Activated CD4-positive, alpha-beta T cell treated with anti-CD3 and anti-CD28 coated beads for 36 hours (primary cell): ENCODE measurements around the gene USP53. TPM values are rescaled to one million over a fixed set of nuclear protein-coding genes. Genes with fewer than 3 reads are reported as not detected.

Experiments
- ATAC-seq: fragments of 200-7000 bp; cut with Tn5 transposase; one replicate; pipeline ENCODE4 v1.10.0; 2021; ENCODE audit warnings: mild to moderate bottlenecking, moderate library complexity
- CTCF ChIA-PET: fragments of 350-600 bp; sonication (Branson Sonifier 250); formaldehyde crosslinking; loops from one replicate; lab custom pipeline; 2021; ENCODE audit warnings: antibody characterized with exemption; lab: Charles Lee
- POLR2A ChIA-PET: fragments of 350-600 bp; sonication (Branson Sonifier 250); formaldehyde crosslinking; loops from one replicate; lab custom pipeline; 2021; ENCODE audit warnings: antibody characterized with exemption, inconsistent platforms; lab: Charles Lee
- DNase-seq: peaks from one replicate; pipeline ENCODE4 v3.0.0-alpha.2; 2020
- H3K27ac Mint-ChIP-seq: one replicate; pipeline ENCODE4 v1.8.0; 2021; ENCODE audit warnings: mixed read lengths
- H3K27me3 Mint-ChIP-seq: one replicate; pipeline ENCODE4 v1.8.0; 2021; ENCODE audit warnings: mixed read lengths
- H3K36me3 Mint-ChIP-seq: one replicate; pipeline ENCODE4 v1.8.0; 2021; ENCODE audit warnings: low read depth, mixed read lengths
- H3K4me1 Mint-ChIP-seq: one replicate; pipeline ENCODE4 v1.8.0; 2021; ENCODE audit warnings: mixed read lengths
- H3K4me3 Mint-ChIP-seq: one replicate; pipeline ENCODE4 v1.8.0; 2021; ENCODE audit warnings: mild to moderate bottlenecking, moderate library complexity, mixed read lengths
- H3K9me3 Mint-ChIP-seq: one replicate; pipeline ENCODE4 v1.8.0; 2021; ENCODE audit warnings: low read depth, mixed read lengths
- intact Hi-C, 2 experiments: fragments of 100-400 bp; cut with DNase I in 1 of 2; cut with micrococcal nuclease in 1 of 2; formaldehyde crosslinking; loops; one replicate each; pipeline versions ENCODE4 v1.14.2 to v1.15.1; 2022 to 2024; cut with DNase I, micrococcal nuclease
- total RNA-seq, 2 experiments: library from RNA; stranded (reverse); gene quantifications; one replicate each; pipeline ENCODE4 v1.2.3, GENCODE V29; 2021

USP53 gene
- total RNA-seq, 2 experiments from 2014 or later = 11.4 to 14.0 TPM

DNA sequence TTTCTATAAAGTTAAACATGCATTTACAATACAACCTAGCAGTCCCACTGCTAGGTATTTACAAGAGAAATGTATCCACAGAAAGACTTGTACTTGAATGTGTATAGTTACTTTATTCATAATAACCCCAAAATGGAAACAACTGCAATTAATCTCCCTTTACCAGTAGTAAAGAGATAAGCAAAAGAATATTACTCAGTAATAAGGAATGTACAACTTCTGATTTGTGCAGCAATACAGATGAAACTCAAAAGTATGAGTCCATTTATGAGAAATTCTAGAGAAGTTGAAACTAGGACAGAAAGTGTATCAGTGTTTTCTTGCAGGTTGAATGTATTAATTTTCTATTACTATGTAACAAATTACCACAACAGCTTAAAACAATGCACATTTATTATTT is 15.2 kb downstream of the USP53 start:
- CTCF ChIA-PET = interaction anchor here (1.0 kb wide), 1 partner anchor 18 kb away, joined by 3 read pairs; no protein-coding TSS in a partner anchor
- POLR2A ChIA-PET = no interaction called here
- H3K36me3 Mint-ChIP-seq = peaks cover 30% of the 10 kb centered on the region
- no peak overlapping the region for H3K4me3 Mint-ChIP-seq
- ATAC-seq = peak; percentile 53
- H3K9me3 Mint-ChIP-seq = peaks cover 3% of the 10 kb centered on the region
- no peaks in the 10 kb centered on the region for H3K27me3 Mint-ChIP-seq
- intact Hi-C loops = no loop called here
- no peak overlapping the region for H3K27ac Mint-ChIP-seq
- peaks cover 24% of the 10 kb centered on the region for H3K4me1 Mint-ChIP-seq
- DNase-seq = no peak

DNA sequence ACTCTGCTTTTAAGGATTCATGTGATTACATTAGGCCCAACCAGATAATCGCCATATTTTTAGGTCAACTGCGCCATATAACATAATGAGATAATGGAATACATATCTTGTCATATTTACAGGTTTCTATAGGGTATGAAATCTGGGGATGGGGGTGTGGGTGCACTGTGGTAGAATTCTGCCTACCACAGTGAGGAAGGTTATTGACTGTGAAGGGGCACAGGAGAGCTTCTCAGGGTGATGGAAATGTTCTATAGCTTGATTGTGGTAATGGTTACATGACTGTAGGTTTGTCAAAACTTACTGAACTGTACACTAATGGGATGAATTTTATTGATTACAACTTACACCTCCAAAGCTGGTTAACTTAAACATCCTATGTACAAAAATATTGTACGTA is 15.9 kb downstream of the USP53 start:
- Mint-ChIP-seq H3K27me3 (no peaks in the 10 kb centered on the region), H3K4me1 (peaks cover 31% of the 10 kb centered on the region), H3K9me3 (peaks cover 3% of the 10 kb centered on the region), H3K4me3 (no peak overlapping the region), H3K36me3 (peaks cover 27% of the 10 kb centered on the region), H3K27ac (no peak overlapping the region)
- POLR2A ChIA-PET = no interaction called here
- intact Hi-C loops = no loop called here
- CTCF ChIA-PET = interaction anchor here (0.6 to 1.4 kb wide), 3 partner anchors 9 to 827 kb away, joined by 3 to 4 read pairs (median 3); no protein-coding TSS in a partner anchor
- DNase-seq (no peak), ATAC-seq (peak; percentile 19)

DNA sequence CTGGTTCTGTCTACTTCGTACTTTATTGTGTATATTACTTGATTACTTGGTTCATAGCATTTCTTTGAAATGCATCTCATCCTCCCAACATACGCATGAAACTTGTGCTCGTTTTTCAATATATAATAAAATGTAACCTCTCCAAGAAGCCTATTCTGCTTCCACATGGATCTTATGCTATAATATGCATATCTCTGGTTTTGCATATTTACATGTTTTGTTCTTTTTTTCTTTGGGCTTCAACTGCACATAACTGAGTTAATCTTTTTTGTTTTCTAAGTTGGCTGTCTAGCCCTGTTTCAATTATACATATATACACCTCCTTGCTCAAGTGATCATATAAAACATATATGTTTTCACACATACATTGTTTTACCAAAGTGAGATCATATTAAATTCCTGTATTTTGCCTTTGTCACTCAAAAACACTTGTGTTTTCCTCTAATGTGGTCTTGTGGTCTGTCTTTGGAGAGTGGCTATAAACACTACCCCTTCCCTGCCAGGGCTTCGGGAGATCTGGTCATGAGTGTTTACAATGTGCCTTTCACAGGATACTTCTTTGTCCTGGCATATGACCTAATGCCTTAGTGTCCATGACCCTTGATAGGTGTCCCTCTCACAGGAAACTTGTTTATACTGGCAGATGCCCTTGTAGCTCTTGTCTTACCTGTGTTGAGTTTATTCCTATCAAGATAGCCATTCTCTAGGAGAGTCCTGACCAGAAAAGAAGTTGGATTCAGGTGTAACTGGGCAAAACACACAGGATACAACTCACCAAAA is 17.6 kb downstream of the USP53 start:
- Mint-ChIP-seq H3K27ac (no peak overlapping the region), H3K4me1 (peaks cover 43% of the 10 kb centered on the region), H3K36me3 (peaks cover 20% of the 10 kb centered on the region), H3K9me3 (no peaks in the 10 kb centered on the region), H3K4me3 (no peak overlapping the region), H3K27me3 (no peaks in the 10 kb centered on the region)
- CTCF ChIA-PET = interaction anchor here (0.5 to 0.7 kb wide), 2 partner anchors 75 to 188 kb away, joined by 3 read pairs; no protein-coding TSS in a partner anchor
- intact Hi-C loops = no loop called here
- POLR2A ChIA-PET = no interaction called here
- no peak for DNase-seq
- no peak for ATAC-seq

DNA sequence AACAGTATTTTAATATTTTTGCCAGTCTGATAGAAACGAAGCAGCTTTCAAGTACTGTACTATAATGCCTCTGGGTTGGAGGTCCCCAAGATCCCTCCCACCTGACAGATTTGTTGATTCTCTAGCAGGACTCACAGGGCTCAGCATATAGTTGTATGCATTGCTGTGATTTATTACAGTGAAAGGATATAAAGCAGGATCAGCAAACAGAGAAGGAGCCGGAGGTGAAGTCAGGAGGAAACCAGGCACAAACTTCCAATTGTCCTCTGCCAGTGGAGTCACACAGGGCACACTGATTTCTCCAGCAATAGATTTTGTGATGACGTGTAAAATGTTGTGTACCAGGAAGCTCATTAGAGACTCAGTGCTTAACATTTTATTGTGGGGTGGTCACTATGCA is 19.0 kb downstream of the USP53 start:
- H3K27me3 Mint-ChIP-seq = no peaks in the 10 kb centered on the region
- DNase-seq (no peak), ATAC-seq (no peak)
- intact Hi-C loops = no loop called here
- H3K4me3 Mint-ChIP-seq = no peak overlapping the region
- H3K36me3 Mint-ChIP-seq = peaks cover 31% of the 10 kb centered on the region
- H3K27ac Mint-ChIP-seq = no peak overlapping the region
- no peaks in the 10 kb centered on the region for H3K9me3 Mint-ChIP-seq
- ChIA-PET CTCF (no interaction called here), POLR2A (interaction anchor here (1.1 kb wide), 1 partner anchor 19 kb away, joined by 3 read pairs; no protein-coding TSS in a partner anchor)
- peaks cover 54% of the 10 kb centered on the region for H3K4me1 Mint-ChIP-seq

DNA sequence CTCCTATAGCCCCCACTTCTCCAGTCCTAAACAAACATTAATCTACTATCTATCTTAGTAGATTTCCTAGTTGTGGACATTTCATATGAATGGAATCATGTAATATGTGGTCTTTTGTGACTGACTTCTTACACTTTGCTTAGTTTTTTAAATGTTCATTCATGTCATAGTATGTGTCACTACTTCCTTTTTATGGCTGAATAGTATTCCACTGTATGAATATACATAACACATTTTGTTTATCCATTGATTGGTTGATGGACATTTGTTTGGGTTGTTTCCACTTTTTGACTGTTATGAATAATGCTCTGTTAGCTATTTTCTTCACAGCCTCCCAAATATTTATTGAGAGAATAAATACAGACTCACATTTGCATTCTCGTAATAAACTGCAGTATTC is 19.8 kb downstream of the USP53 start:
- no peak for ATAC-seq
- Mint-ChIP-seq H3K4me3 (no peak overlapping the region), H3K9me3 (no peaks in the 10 kb centered on the region), H3K36me3 (peaks cover 35% of the 10 kb centered on the region), H3K4me1 (peaks cover 60% of the 10 kb centered on the region), H3K27me3 (no peaks in the 10 kb centered on the region), H3K27ac (no peak overlapping the region)
- ChIA-PET CTCF (interaction anchor here (0.9 to 1.2 kb wide), 2 partner anchors 10 to 19 kb away, joined by 3 to 4 read pairs; no protein-coding TSS in a partner anchor), POLR2A (no interaction called here)
- no peak for DNase-seq
- intact Hi-C loops = no loop called here

DNA sequence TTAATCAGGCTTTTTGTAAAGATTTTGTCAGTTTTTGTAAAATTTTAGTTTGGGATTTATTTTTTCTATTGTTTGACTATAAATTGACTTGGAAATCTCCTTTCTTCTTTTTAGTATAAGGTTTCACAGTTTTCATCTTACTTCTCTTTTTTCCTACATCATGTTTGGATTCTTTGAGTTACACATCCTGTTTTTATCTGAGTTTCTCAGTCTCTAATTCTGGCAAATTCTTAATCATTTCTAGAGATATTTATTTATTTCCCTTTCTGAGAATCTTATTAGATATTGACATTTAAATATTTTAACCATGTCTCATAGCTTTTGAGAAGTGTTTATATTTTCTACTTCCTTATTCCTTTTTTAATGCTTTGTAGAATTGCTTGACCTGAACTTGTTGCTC is 20.7 kb downstream of the USP53 start:
- peak overlapping the region; percentile 77 for H3K27ac Mint-ChIP-seq
- ChIA-PET POLR2A (no interaction called here), CTCF (interaction anchor here (0.6 to 1.2 kb wide), 3 partner anchors 11 to 88 kb away, joined by 3 read pairs; no protein-coding TSS in a partner anchor)
- H3K9me3 Mint-ChIP-seq = no peaks in the 10 kb centered on the region
- no peaks in the 10 kb centered on the region for H3K27me3 Mint-ChIP-seq
- no peak for DNase-seq
- intact Hi-C loops = no loop called here
- H3K4me3 Mint-ChIP-seq = no peak overlapping the region
- peaks cover 37% of the 10 kb centered on the region for H3K36me3 Mint-ChIP-seq
- ATAC-seq = no peak
- peaks cover 61% of the 10 kb centered on the region for H3K4me1 Mint-ChIP-seq

DNA sequence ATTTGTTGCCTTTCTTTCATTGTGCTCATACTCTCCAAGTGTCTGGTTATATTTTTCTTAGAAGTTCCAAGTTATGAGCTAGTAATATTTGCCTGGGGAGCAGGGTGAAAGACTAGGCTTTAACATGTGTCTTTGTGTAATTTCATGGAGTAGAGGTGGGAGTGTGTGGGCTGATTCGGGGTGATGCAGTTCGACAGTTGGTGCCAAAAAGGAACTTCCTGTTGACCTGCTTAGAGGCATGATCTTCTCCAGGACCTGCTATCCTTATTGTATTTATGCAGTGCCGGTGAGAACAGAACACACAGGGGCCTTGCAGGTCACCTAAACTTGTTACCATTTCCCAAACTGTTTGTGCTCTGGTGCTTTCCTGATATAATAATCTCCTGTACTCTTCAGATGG is 21.2 kb downstream of the USP53 start:
- POLR2A ChIA-PET = no interaction called here

DNA sequence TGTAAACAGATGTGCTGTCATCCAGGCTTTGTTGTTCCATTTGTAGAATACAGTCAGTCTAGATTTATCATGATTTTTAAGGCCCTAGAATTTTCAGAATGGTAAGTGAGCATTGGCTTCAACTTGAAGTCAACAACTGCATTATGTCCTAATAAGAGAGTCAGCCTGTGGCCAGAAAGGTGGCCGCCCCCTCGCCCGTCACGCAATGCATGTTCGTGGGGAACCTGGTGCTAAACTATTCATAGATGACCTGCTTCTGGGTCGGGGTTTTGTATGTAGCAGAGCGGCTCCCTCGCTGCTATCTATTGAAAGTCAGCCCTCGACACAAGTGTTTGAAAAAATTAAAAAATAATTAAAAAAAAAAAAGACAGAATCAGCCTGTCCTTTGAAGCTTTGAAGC is 24.7 kb downstream of the USP53 start:
- POLR2A ChIA-PET = interaction anchor here (1.2 kb wide), 1 partner anchor 24 kb away, joined by 15 read pairs; the partner anchor contains the start of gene USP53
- CTCF ChIA-PET = interaction anchor here (0.9 to 1.6 kb wide), 5 partner anchors 9 to 196 kb away, joined by 4 to 9 read pairs (median 4); partner anchors contain the start of gene USP53
- Mint-ChIP-seq H3K4me3 (no peak overlapping the region), H3K27me3 (no peaks in the 10 kb centered on the region), H3K36me3 (peaks cover 22% of the 10 kb centered on the region), H3K9me3 (no peaks in the 10 kb centered on the region), H3K4me1 (peaks cover 52% of the 10 kb centered on the region), H3K27ac (no peak overlapping the region)
- intact Hi-C loops = loop anchor here in 1 of 2 experiments (5.0 kb wide), 1 partner anchor 50 kb away; no protein-coding TSS in a partner anchor
- no peak for DNase-seq
- ATAC-seq = no peak

More for the DNA sequence above, 21.2 kb downstream of the USP53 start:
- no peak overlapping the region for H3K4me3 Mint-ChIP-seq
- peaks cover 61% of the 10 kb centered on the region for H3K4me1 Mint-ChIP-seq
- ATAC-seq (no peak), DNase-seq (no peak)
- peak overlapping the region; percentile 77 for H3K27ac Mint-ChIP-seq
- H3K36me3 Mint-ChIP-seq = peaks cover 33% of the 10 kb centered on the region
- no peaks in the 10 kb centered on the region for H3K27me3 Mint-ChIP-seq
- CTCF ChIA-PET = interaction anchor here (0.9 kb wide), 1 partner anchor 87 kb away, joined by 3 read pairs; no protein-coding TSS in a partner anchor
- intact Hi-C loops = no loop called here
- no peaks in the 10 kb centered on the region for H3K9me3 Mint-ChIP-seq

DNA sequence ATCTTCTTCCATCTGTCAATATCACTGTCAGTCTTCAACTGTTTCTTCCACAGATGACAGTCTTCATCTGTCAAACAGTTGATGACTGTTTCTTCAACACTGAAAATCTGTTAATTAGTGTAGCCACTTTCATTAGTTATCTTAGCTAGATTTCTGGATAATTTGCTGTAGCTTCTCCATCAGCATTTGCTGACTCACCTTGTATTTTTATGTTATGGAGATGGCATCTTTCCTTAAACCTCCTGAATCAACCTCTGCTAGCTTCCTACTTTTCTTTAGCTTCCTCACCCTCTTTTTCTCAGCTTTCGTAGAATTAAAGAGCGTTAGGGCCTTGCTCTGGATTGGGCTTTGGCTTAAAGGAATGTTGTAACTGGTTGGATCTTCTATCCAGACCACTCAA is 25.1 kb downstream of the USP53 start:
- Mint-ChIP-seq H3K4me3 (peak overlapping the region; percentile 24), H3K36me3 (peaks cover 20% of the 10 kb centered on the region), H3K9me3 (no peaks in the 10 kb centered on the region), H3K4me1 (peaks cover 49% of the 10 kb centered on the region), H3K27me3 (no peaks in the 10 kb centered on the region), H3K27ac (peak overlapping the region; percentile 75)
- ChIA-PET CTCF (interaction anchor here (0.8 to 1.6 kb wide), 7 partner anchors 9 to 217 kb away, joined by 3 to 9 read pairs (median 4); partner anchors contain the start of gene USP53), POLR2A (interaction anchor here (0.7 to 1.2 kb wide), 4 partner anchors 13 to 217 kb away, joined by 3 to 15 read pairs (median 4); partner anchors contain the start of gene USP53)
- intact Hi-C loops = loop anchor here (1.0 to 5.0 kb wide), 7 partner anchors 25 to 199 kb away; partner anchors contain the start of gene USP53 (in 1 of the 2)
- DNase-seq (no peak), ATAC-seq (peak; percentile 2)

DNA sequence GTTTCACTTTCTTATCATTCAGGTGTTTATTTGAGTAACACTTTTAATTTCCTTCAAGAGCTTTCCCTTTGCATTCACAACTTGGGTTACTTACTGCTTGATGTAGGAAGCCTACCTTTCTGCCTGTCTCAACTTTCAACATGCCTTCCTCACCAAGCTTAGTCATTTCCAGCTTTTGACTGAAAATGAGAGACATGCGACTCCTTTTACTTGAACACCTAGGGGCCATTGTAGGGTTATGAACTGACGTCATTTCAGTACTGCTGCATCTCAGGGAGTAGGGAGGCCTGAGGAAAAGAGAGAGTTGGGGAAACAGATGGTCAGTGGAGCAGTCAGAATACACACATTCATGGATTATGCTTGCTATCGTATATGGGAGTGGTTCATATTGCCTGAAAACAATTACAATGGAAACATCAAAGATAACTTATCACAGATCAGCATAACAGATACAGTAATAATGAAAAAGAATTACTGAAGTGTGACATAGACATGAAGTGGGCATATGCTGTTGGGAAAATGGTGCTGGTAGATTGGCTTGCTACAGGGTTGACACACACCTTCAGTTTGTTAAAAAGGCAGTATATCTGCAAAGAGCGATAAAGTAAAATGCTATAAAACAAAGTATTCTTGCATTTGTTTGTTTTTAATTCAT is 25.7 kb downstream of the USP53 start:
- Mint-ChIP-seq H3K36me3 (peaks cover 20% of the 10 kb centered on the region), H3K27me3 (no peaks in the 10 kb centered on the region), H3K9me3 (no peaks in the 10 kb centered on the region), H3K4me3 (peak overlapping the region; percentile 24), H3K4me1 (peaks cover 44% of the 10 kb centered on the region), H3K27ac (peak overlapping the region; percentile 75)
- ChIA-PET POLR2A (interaction anchor here (0.7 to 1.2 kb wide), 4 partner anchors 13 to 216 kb away, joined by 3 to 15 read pairs (median 4); partner anchors contain the start of gene USP53), CTCF (interaction anchor here (0.8 to 1.6 kb wide), 7 partner anchors 10 to 216 kb away, joined by 3 to 9 read pairs (median 4); partner anchors contain the start of gene USP53)
- intact Hi-C loops = loop anchor here (1.0 to 5.0 kb wide), 7 partner anchors 26 to 200 kb away; partner anchors contain the start of gene USP53 (in 1 of the 2)
- DNase-seq (peak; percentile 46), ATAC-seq (peak; percentile 98)

DNA sequence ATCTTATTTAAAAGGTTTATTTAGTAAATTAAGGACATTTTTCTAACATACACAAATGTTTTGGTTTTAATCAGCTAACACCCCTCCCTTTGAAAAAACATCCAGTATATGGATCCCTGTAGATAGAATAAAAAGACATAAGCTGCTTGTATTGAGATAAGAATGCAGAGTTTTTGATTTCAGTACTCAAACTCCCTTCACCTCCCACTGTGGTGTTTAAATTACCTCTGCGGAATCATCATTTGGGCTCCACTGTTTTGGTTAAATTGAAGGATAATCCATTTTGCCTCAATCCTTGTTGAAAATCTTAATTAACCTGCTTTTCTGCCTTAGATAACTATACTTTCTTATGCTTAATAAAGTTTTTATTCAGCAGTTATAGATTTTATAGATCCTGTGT is 27.6 kb downstream of the USP53 start:
- H3K36me3 Mint-ChIP-seq = peaks cover 18% of the 10 kb centered on the region
- no peaks in the 10 kb centered on the region for H3K27me3 Mint-ChIP-seq
- CTCF ChIA-PET = interaction anchor here (1.1 kb wide), 1 partner anchor 33 kb away, joined by 3 read pairs; no protein-coding TSS in a partner anchor
- ATAC-seq (no peak), DNase-seq (no peak)
- H3K27ac Mint-ChIP-seq = no peak overlapping the region
- POLR2A ChIA-PET = no interaction called here
- H3K4me3 Mint-ChIP-seq = no peak overlapping the region
- no peaks in the 10 kb centered on the region for H3K9me3 Mint-ChIP-seq
- peaks cover 29% of the 10 kb centered on the region for H3K4me1 Mint-ChIP-seq
- intact Hi-C loops = no loop called here
